Left ventricle myocardium superior (tissue), 1 donor: ENCODE results near the gene ATG2B. TPM values are rescaled to one million over a fixed set of nuclear protein-coding genes. Genes with fewer than 3 reads are reported as not detected.

Experiments
- ATAC-seq: fragments of 200-7000 bp; cut with Tn5 transposase; one replicate; pipeline ENCODE4 v1.9.1; 2020; ENCODE audit warnings: mild to moderate bottlenecking, moderate library complexity
- DNase-seq: peaks from one replicate; pipeline ENCODE4 v3.0.0-alpha.2; 2020
- intact Hi-C: fragments of 100-400 bp; cut with micrococcal nuclease; formaldehyde crosslinking; loops from one replicate; pipeline ENCODE4 v1.11.0; 2022
- total RNA-seq: library from RNA; stranded (reverse); fragmentation: NEBNext Ultra II Directional; extraction: Animal tissue kit (Norgen Biotek cat#: 25700); gene quantifications from one replicate; pipeline ENCODE4 v1.2.1, GENCODE V29; 2021
- donor health status: DM: no; HTN: yes; CAD: no; lungs with severe emphysema.

Gene ATG2B
- total RNA-seq, 1 donor from 2014 or later: 11.5 TPM

GRCh38 chr14:96280104-96280503, 83.0 kb downstream of the ATG2B start:
- no peak for ATAC-seq
- no peak for DNase-seq
- intact Hi-C loops: no loop called here

- DNase-seq (no peak), ATAC-seq (no peak)
- intact Hi-C loops: no loop called here
These were observed 83.6 kb downstream of the ATG2B start for GRCh38 chr14:96279564-96279963.

GRCh38 chr14:96277890-96278289, 85.3 kb downstream of the ATG2B start:
- DNase-seq (no peak), ATAC-seq (no peak)
- intact Hi-C loops: no loop called here

GRCh38 chr14:96275177-96276112, 87.7 kb downstream of the ATG2B start:
- intact Hi-C loops: loop anchor here (2.0 kb wide), 1 partner anchor 175 kb away; no protein-coding TSS in a partner anchor
- ATAC-seq: peak; percentile 53
- peak; percentile 81 for DNase-seq

- no peak for ATAC-seq
- intact Hi-C loops: loop anchor here (2.0 to 5.0 kb wide), 2 partner anchors 174 to 282 kb away; no protein-coding TSS in a partner anchor
- DNase-seq: no peak
These were observed 88.6 kb downstream of the ATG2B start for GRCh38 chr14:96274543-96274942.

- DNase-seq (no peak), ATAC-seq (no peak)
- intact Hi-C loops: loop anchor here (2.0 to 5.0 kb wide), 2 partner anchors 173 to 282 kb away; no protein-coding TSS in a partner anchor
These were observed 89.0 kb downstream of the ATG2B start for GRCh38 chr14:96274122-96274521.

- ATAC-seq: no peak
- intact Hi-C loops: loop anchor here (2.0 to 5.0 kb wide), 2 partner anchors 173 to 281 kb away; no protein-coding TSS in a partner anchor
- no peak for DNase-seq
These were observed 89.5 kb downstream of the ATG2B start for GRCh38 chr14:96273629-96274028.

GRCh38 chr14:96272777-96273473, 90.2 kb downstream of the ATG2B start:
- ATAC-seq (no peak), DNase-seq (no peak)
- intact Hi-C loops: loop anchor here (5.0 kb wide), 1 partner anchor 281 kb away; no protein-coding TSS in a partner anchor

- ATAC-seq: no peak
- no peak for DNase-seq
- intact Hi-C loops: loop anchor here (5.0 kb wide), 1 partner anchor 279 kb away; no protein-coding TSS in a partner anchor
These were observed 91.7 kb downstream of the ATG2B start for GRCh38 chr14:96271421-96271762.

- DNase-seq (no peak), ATAC-seq (no peak)
- intact Hi-C loops: loop anchor here (5.0 kb wide), 1 partner anchor 278 kb away; no protein-coding TSS in a partner anchor
These were observed 92.3 kb downstream of the ATG2B start for GRCh38 chr14:96270565-96271420.

- intact Hi-C loops: no loop called here
- DNase-seq (no peak), ATAC-seq (no peak)
These were observed 93.8 kb downstream of the ATG2B start for GRCh38 chr14:96269359-96269710.

- intact Hi-C loops: no loop called here
- ATAC-seq: peak; percentile 73
- peak; percentile 32 for DNase-seq
These were observed 94.4 kb downstream of the ATG2B start for GRCh38 chr14:96268431-96269358.

GRCh38 chr14:96267916-96268315, 95.2 kb downstream of the ATG2B start:
- ATAC-seq (no peak), DNase-seq (no peak)
- intact Hi-C loops: no loop called here

- intact Hi-C loops: no loop called here
- DNase-seq (no peak), ATAC-seq (no peak)
These were observed 95.8 kb downstream of the ATG2B start for GRCh38 chr14:96267336-96267735.

- ATAC-seq (no peak), DNase-seq (no peak)
- intact Hi-C loops: no loop called here
These were observed 97.6 kb downstream of the ATG2B start for GRCh38 chr14:96265383-96266095.

- DNase-seq (no peak), ATAC-seq (no peak)
- intact Hi-C loops: no loop called here
These were observed 98.3 kb downstream of the ATG2B start for GRCh38 chr14:96264853-96265252.

GRCh38 chr14:96264200-96264553, 99.0 kb downstream of the ATG2B start:
- intact Hi-C loops: no loop called here

More at GRCh38 chr14:96264200-96264553, 99.0 kb downstream of the ATG2B start:
- ATAC-seq: no peak
- no peak for DNase-seq
